Liver (tissue), 3 donors: Measurements from ENCODE around the gene LINGO3.

ENCODE experiments used
- CTCF ChIP-seq: fragments of 150-350 bp; IDR thresholded peaks from 2 replicates; pipeline ENCODE4 v1.5.1; 2017; ENCODE audit warnings: improper control_type of control experiment, low read depth, low read length; ENCODE audit not compliant: missing input control
- EGR1 ChIP-seq, 2 donors: IDR thresholded peaks; 2 replicates each; pipeline ENCODE4 v1.6.1; 2016 to 2018; ENCODE audit warnings: antibody characterized with exemption in 2 of 2, low read depth in 2 of 2
- GABPA ChIP-seq, 2 donors: IDR thresholded peaks in 1 of 2; conservative IDR thresholded peaks in 1 of 2; 2 replicates each; pipeline ENCODE4 v1.6.1; 2016; ENCODE audit warnings: antibody characterized with exemption in 2 of 2, mild to moderate bottlenecking in 1 of 2, moderate library complexity in 1 of 2
- HNF4A ChIP-seq, 2 donors: conservative IDR thresholded peaks; 2 replicates each; pipeline ENCODE4 v1.6.1; 2016; ENCODE audit warnings: antibody characterized with exemption in 2 of 2, mild to moderate bottlenecking in 2 of 2
- JUND ChIP-seq, 2 donors: IDR thresholded peaks; 2 replicates each; pipeline ENCODE4 v1.6.1; 2016; ENCODE audit warnings: antibody characterized with exemption in 2 of 2
- RAD21 ChIP-seq, 2 donors: IDR thresholded peaks; 2 replicates each; pipeline ENCODE4 v1.6.1; 2016; ENCODE audit warnings: antibody characterized with exemption in 2 of 2, mild to moderate bottlenecking in 2 of 2
- RXRA ChIP-seq, 2 donors: IDR thresholded peaks; 2 replicates each; pipeline ENCODE4 v1.6.1; 2017 to 2018; ENCODE audit warnings: antibody characterized with exemption in 2 of 2, mild to moderate bottlenecking in 1 of 2
- TAF1 ChIP-seq: conservative IDR thresholded peaks from 2 replicates; pipeline ENCODE4 v1.6.1; 2016; ENCODE audit warnings: antibody characterized with exemption, mild to moderate bottlenecking
- YY1 ChIP-seq: IDR thresholded peaks from 2 replicates; pipeline ENCODE4 v1.6.1; 2016; ENCODE audit warnings: antibody characterized with exemption, mild to moderate bottlenecking
- TF ChIP-seq, protein P1 (sequence below): IDR thresholded peaks from 2 replicates; pipeline ENCODE4 v1.6.1; 2016; ENCODE audit warnings: antibody characterized with exemption
- TF ChIP-seq, protein P2 (sequence below): IDR thresholded peaks from 2 replicates; pipeline ENCODE4 v1.6.1; 2016; ENCODE audit warnings: antibody characterized with exemption, mild to moderate bottlenecking
- donor health status: healthy.
- donor health status: healthy.

- TF ChIP-seq CTCF (no peak), RAD21 (IDR thresholded peaks at IDR 0.05) (no peak), RXRA (IDR thresholded peaks at IDR 0.05) (no peak), GABPA (IDR thresholded peaks at IDR 0.05 in 1 of 2, conservative IDR thresholded peaks at IDR 0.05 in 1 of 2) (no peak), EGR1 (IDR thresholded peaks at IDR 0.05; ENCODE audit: low read depth in 2 of 2) (no peak), JUND (IDR thresholded peaks at IDR 0.05) (no peak), TAF1 (no peak), YY1 (no peak), HNF4A (conservative IDR thresholded peaks at IDR 0.05) (no peak)
- TF ChIP-seq, protein P1, sequence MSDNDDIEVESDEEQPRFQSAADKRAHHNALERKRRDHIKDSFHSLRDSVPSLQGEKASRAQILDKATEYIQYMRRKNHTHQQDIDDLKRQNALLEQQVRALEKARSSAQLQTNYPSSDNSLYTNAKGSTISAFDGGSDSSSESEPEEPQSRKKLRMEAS, result no peak
- TF ChIP-seq, protein P2, sequence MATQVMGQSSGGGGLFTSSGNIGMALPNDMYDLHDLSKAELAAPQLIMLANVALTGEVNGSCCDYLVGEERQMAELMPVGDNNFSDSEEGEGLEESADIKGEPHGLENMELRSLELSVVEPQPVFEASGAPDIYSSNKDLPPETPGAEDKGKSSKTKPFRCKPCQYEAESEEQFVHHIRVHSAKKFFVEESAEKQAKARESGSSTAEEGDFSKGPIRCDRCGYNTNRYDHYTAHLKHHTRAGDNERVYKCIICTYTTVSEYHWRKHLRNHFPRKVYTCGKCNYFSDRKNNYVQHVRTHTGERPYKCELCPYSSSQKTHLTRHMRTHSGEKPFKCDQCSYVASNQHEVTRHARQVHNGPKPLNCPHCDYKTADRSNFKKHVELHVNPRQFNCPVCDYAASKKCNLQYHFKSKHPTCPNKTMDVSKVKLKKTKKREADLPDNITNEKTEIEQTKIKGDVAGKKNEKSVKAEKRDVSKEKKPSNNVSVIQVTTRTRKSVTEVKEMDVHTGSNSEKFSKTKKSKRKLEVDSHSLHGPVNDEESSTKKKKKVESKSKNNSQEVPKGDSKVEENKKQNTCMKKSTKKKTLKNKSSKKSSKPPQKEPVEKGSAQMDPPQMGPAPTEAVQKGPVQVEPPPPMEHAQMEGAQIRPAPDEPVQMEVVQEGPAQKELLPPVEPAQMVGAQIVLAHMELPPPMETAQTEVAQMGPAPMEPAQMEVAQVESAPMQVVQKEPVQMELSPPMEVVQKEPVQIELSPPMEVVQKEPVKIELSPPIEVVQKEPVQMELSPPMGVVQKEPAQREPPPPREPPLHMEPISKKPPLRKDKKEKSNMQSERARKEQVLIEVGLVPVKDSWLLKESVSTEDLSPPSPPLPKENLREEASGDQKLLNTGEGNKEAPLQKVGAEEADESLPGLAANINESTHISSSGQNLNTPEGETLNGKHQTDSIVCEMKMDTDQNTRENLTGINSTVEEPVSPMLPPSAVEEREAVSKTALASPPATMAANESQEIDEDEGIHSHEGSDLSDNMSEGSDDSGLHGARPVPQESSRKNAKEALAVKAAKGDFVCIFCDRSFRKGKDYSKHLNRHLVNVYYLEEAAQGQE, result no peak
Measured at GRCh38 chr19:2333027-2333806, 25.3 kb upstream of the LINGO3 start.
